Germinal center (tissue), 1 donor: ENCODE measurements around the gene RARB.

Source experiments
- DNase-seq: peaks from one replicate; pipeline ENCODE4 v3.0.0; 2012; ENCODE audit warnings: mixed read lengths, low spot score

The RARB gene

GRCh38 chr3:25448750-25449692, 21.0 kb downstream of the RARB start:
- DNase-seq = no peak

- no peak for DNase-seq
These were observed 21.8 kb downstream of the RARB start for GRCh38 chr3:25449857-25450256.

GRCh38 chr3:25452192-25452591, 24.1 kb downstream of the RARB start:
- no peak for DNase-seq

- no peak for DNase-seq
These were observed 24.7 kb downstream of the RARB start for GRCh38 chr3:25452740-25453139.

- DNase-seq = no peak
These were observed 25.5 kb downstream of the RARB start for GRCh38 chr3:25453619-25454004.

- DNase-seq = no peak
These were observed 26.2 kb downstream of the RARB start for GRCh38 chr3:25454005-25454927.

GRCh38 chr3:25455441-25456132, 27.5 kb downstream of the RARB start:
- DNase-seq = no peak

GRCh38 chr3:25456723-25457670, 28.9 kb downstream of the RARB start:
- DNase-seq = no peak

GRCh38 chr3:25457671-25458419, 29.8 kb downstream of the RARB start:
- no peak for DNase-seq

GRCh38 chr3:25458420-25458814, 30.4 kb downstream of the RARB start:
- DNase-seq = no peak

- DNase-seq = no peak
These were observed 32.7 kb downstream of the RARB start for GRCh38 chr3:25460751-25461150.

- DNase-seq = no peak
These were observed 33.9 kb downstream of the RARB start for GRCh38 chr3:25461946-25462345.

- DNase-seq = no peak
These were observed 34.4 kb downstream of the RARB start for GRCh38 chr3:25462495-25462894.

GRCh38 chr3:25463836-25464418, 35.9 kb downstream of the RARB start:
- no peak for DNase-seq

GRCh38 chr3:25465266-25465860, 37.3 kb downstream of the RARB start:
- DNase-seq = no peak

GRCh38 chr3:25468866-25469319, 40.8 kb downstream of the RARB start:
- DNase-seq = no peak

- no peak for DNase-seq
These were observed 41.5 kb downstream of the RARB start for GRCh38 chr3:25469558-25469957.

GRCh38 chr3:25471081-25471768, 43.2 kb downstream of the RARB start:
- DNase-seq = no peak

- no peak for DNase-seq
These were observed 44.1 kb downstream of the RARB start for GRCh38 chr3:25472153-25472552.
